HG03095 (cell line): ENCODE data around the gene NYAP2.
A peak's percentile ranks its signal among the peaks of the same experiment; 100 is the strongest.

Source experiments
- ATAC-seq: cut with Tn5 transposase; IDR thresholded peaks from one replicate; pipeline ENCODE4 v1.9.1; 2021; ENCODE audit warnings: moderate library complexity; ENCODE audit not compliant: unreplicated experiment

NYAP2 gene

DNA sequence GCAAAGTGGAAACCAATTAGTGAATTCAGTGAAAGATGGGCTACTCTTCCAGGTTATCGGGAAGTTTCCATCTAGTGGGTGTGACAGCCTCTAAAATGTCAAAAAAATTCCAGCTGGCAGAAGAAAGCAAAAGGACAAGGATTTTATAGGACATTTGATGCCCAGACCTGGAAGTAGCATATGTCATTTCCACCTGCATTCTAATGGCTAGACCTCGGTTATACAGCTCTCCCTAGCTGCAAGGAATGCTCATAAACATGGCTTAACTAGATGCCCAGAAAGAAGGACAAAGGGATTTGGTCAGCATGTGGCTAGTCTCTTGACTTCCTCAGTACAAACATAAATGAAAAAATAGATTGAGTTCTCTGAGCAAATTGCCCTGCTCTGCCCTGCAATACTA is 215.4 kb downstream of the NYAP2 start:
- no peak for ATAC-seq

DNA sequence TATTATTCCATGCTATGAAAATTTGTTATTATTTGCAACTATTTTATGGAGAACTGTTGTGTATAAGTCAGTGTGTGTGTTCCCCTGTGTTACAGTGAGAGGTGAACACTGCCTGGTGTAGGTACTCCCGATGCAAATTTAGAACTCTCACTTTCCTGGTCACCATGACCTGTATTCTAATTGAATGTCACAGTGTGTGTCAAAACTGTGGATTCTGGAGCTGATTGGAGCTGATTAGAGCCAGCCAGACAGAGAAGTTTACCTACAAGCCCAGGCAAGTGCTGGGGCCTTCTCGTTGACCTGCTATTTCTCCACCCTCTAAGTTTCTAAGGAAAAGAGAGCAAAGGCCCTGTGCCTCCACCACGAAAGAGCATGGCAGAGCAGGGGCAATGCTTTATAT is 216.0 kb downstream of the NYAP2 start:
- ATAC-seq = no peak

DNA sequence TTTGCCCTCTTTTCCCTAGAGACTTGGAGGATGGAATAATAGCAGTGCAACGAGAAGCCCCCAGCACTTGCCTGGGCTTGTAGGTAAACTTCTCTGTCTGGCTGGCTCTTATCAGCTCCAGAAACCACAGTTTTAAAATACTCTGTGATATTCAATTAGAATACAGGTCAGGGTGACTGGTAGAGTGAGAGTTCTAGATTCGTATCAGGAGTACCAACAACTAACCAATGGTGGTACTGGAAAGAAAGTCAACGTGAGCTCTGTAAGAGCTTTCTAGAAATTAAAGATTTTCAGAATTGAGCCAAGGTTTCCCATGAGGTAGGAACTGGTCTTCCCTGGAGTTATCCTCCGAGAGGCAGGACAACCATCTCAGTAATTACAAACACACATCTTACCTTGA is 216.9 kb downstream of the NYAP2 start:
- ATAC-seq = no peak

DNA sequence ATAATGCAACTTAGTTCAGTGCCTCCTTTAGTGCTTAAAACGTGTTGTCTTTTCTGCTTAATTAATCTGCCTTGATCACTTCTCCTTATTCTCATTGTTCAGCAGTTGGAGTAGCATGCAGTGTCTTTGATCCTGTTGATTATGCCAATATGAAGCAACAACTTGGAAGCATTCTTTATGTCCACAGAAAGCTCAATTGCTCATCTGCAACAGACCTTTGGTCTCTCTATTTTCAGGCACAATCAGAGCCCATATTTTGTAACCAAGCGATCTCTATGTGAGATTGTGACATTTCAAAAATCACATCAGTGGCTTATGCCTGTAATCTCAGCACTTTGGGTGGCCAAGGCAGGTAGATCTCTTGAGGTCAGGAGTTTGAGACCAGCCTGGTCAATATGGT is 217.3 kb downstream of the NYAP2 start:
- ATAC-seq = no peak

DNA sequence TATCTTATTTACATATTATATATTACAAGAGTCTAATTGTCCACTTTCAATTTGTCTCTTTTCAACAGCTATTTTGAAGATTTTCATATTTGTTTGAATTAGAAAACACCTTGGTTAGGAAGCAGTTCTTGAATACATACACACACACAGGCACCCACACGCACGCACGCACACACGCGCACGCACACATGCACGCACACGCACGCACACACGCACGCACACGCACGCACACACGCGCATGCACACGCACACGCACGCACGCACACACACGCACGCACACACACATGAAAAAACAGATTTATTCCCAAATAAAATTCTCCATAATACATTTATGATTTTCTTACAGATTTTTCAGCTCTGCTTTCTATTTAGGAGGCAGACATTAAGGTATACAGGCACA is 220.7 kb downstream of the NYAP2 start:
- no peak for ATAC-seq

DNA sequence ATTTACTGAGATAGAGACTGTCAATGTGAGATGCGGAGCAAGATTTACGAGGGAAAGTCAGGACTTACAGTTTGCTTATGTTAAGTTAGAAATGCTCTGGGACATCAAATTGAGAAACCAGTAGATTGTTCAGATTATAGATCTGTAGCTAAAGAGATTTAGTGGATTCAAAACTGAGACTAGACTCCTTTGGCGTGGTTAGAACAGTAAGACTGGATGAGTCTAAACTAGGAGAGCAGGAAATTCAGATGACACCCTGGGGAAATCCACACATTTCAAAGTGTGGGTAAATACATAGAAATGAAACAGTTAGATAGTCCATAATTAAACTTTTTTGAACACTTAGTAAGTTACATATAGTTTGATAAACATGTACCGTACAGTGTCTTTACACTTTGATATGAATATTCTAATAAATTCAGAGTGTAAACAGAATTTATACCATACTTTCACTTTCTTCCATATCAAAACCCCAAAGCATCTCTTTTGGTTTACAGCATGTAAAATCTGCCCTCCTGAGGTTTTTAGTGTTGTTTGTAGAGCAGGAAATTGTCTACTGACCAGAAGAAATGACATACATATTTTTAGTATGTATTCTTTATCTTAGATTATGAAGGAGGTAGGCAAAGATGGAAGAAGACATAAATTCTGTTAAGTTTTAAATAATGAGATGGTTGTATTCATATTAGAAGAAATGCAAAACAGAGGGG is 231.5 kb downstream of the NYAP2 start:
- ATAC-seq = no peak

DNA sequence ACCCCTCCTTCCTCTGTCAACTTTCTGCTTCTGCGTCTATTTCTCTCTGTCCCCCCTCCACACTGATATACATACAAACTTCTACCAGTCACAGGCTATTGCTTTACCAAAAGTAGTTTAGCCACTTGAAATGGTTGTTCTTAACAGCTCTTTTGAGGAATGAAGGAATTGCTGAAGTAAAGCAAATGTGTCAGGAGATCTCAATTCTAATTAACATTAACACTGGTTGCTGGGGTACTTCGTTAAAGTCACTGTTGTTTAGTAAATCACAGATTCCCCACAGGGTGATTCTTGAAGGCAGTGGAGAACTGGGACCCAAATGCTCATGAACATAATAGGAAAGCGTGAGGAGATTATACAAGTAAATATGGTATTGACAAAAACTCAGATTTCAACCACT is 232.8 kb downstream of the NYAP2 start:
- ATAC-seq = no peak

DNA sequence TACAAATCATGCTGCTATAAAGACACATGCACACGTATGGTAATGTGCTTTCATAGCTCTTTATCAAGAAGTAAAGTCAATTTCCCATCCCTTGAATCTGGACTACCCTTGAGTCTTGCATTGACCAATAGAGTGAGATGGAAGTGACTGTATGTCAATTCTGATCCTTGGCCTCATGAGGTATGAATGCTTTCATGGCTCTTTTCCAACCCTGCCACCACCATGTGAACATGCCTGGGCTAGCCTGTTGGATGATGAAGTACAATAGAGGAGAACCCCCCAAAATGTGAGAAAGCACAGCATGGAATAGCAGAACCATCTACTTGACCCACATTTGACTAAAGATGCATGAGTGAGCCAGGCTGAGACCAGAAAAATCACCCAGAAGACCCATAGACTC is 237.0 kb downstream of the NYAP2 start:
- no peak for ATAC-seq

DNA sequence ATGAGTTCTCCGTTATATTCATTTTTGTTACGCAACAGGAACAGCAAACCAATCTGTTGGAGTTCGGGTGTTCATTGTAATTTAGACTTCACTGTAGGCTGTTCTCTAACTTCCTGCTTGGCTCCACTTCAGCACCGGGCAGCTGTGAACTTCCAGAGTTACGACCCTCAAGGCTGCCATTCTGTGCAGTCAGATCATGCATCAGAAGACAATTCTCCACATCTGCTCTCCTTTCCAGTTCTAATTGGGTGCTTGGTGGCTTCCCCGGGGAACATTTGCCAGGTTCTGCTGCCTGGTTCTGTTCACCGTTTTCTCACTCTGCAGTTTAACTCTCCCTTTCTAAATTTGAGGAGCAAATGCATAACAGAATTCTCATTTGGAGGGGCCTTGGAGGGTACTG is 237.7 kb downstream of the NYAP2 start:
- no peak for ATAC-seq

DNA sequence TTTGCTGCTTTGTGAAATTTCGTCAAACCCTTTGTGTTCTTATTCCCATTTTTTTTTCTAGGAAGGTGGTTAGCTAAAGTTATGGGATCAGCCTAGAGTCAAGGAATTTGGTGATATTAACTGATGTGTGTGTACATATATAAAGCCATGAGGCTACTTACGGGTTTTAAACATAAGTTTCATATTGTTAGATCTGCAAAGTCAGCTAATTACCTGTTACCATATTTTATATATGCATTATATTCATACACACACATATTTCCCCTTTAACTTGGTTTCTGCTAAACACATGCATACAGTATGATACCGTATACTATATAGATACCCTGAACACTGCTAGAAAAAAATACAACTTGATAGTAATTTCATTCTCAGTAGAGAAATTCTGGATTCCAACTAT is 241.0 kb downstream of the NYAP2 start:
- no peak for ATAC-seq

DNA sequence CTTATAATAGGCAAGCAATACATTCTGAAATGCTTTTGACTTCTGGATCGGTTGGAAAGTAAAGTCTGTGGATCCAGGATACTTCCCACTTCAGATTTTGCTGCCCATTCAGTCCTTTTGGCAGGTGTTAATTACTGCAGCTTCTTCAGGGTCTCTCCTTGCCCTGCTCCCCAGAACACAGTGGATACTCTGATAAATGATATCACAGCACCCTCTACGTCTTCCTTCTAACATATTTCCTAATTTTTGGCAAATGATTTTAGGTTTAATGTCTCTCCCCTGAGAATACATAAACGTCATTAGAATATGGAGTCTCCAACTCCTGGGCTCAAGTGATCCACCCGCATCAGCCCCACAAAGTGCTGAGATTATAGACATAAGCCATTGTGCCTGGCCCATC is 249.8 kb downstream of the NYAP2 start:
- ATAC-seq = no peak

DNA sequence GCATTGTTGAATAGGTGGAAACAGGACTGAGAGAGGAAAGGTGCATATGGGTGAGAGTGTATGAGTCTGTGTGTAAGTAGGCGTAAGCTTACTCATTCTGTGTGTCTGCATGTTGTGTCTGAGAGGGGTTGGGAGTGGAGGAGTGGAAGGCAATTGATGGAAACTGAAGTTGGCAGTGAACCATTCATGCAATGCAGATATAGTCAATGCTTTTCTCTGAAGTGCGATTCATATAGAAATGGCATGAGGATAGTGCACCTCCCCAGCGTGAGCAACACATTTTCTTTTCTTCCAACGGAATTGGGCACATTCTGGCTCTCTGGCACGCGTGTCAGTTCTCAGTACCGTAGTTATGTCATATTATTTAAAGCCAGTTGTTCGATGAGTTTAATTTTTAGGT is 250.5 kb downstream of the NYAP2 start:
- ATAC-seq = no peak

DNA sequence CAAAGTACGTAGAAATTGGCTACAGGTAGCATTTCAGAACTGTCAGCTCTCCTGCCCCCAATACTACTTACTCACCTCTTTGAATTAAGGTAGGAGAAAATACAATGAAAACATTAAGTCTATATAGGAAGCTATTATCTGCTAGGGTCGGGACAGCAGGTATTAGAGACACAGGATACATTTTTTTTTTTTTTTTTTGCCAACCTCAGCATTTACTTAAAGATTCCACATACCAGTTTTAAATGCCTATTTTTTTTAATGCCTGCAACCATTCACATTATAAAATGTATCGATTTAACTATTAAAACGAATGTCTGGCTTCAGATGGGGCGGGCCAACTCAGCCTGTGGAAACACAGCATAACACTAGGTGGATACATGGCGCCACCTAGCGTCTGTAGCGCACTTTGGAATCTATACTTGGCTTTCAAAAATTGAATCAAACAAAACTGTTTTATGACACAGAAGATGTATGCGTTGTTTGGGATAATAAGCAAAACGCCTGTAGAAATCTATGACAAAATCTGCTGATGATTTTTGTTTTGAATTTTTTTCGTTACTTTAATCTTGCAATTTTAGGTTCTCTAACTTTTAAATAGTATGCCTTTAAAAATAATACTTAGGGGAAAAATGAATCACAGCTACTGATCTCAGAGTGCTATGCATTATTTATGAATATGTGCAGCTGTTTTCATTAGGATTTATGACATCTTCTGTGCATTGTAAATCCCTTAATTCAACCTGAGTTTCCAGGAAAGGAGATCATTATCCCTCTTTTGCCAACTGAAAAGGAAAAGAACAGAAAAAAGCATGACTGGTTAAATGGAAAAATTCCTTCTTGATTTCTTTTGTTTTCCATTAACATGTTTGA is 261.0 kb downstream of the NYAP2 start:
- ATAC-seq = peak; percentile 84

DNA sequence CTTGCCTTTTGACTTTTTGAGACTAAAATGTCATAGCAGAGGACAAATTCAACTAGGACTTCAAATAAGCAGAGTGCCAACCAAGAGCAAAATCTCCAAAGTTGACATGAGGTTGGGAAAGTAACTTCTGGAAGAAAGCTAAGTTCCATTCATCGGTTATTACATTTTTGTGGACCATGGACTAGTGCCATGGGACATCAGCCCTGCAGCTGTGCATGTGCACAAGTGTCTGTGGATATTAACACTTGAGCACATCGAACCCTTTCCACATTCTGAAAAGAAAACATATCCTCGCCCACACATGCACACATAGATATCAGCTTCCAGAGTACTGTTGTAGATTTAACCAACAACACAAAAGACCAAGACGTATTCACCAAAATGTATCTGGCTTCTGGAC is 262.6 kb downstream of the NYAP2 start:
- ATAC-seq = no peak

DNA sequence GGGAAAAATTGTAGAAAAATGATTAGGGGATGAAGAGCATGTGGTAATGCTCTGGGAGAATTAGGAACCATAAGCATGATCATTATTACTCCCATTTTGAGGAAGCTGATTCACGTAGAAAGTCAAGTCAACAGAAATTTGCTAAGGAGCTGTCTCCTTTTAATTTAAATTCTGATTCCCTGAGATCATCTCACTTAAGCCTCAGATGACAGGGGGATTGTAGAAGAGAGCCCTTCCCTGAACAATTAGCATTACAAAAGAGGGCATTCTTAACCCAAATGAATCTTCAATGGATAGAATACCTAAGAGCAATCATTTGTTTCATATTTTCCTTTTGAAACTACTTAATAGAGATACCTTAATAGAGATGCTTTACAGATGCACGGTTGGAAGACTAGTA is 267.9 kb downstream of the NYAP2 start:
- ATAC-seq = no peak

DNA sequence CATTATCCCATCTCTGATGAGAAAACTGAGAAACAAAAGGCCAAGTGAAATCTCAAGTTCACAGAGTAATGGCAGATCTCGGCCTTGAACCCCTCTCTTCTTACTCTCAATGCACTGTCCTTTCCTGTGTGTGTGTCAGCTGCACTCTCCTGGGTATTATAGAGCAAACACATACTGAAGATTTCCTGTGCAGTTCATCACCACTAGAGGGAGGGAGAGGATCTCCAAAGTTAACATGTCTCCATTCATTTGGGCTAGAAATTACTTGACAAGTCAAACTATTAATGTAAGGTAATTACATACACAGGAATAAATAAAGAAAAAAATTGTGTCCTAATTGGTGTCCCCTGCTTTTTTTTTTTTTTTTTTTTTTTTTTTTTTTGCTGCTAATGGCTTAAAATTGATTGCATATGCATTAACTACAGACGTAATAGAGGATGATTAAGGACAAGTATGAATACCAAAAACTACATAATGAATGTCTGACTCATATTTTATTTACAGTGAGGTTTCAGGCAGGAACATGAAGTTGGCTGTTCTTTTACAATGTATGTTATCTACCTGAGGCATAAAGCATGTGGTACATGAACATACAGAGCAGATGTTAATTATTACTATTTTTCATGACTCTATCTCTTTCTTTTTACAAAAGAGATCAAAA is 269.2 kb downstream of the NYAP2 start:
- peak; percentile 89 for ATAC-seq

DNA sequence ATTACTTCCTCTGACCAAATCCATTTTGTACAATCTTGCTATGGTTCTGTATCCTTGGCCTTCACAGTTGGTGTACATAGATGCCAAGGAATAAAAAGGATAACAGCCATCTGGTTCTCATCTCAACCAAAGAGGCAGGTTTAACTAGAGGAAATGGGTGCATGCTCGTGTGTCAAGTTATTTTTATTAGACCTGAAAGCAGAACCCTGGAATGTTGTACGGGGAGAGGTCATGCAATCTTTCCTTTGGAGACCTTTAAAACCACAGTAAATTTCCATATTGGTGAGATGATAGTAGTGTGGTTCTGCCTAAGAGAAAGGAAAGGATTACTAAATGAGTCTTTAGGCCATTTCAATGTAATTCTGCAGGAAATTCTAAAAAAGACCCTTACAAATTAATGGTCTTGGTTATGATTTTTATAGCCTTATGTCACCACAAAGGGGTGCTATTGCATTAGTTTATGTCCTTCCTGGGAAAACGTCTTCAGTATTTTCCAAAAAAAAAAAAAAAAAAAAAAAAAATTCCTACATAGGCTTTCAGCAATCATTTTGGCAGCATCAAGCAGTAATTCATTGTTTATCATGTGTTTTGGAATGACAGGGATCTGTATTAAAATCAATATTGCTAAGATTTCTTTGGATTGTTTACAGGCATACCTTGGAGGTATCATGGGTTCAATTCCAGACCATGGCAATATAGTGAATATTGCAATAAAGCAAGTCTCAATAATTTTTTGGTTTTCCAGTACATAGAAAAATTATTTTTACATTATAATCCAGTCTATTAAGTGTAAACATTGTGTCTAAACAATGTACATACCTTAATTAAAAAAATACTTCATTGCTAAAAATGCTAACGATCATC is 270.8 kb downstream of the NYAP2 start:
- ATAC-seq = no peak

DNA sequence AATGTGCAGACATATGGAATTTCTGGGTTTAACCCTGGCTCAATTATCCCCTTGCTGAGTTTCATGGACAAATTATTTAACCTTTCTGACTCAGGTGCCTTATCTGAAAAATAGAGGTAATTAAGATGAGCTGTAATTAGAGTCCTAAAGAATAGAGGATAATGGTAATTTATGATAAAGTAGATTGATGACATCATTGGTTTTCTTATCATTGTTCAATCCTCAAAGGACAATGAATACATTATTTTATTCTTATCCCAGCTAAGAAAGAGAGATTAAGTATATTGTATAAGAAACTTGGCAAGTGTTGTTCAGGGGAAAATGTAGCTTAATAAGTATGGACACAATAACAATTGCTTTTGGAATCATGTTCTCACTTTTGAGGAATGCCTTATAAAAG is 279.3 kb downstream of the NYAP2 start:
- no peak for ATAC-seq

DNA sequence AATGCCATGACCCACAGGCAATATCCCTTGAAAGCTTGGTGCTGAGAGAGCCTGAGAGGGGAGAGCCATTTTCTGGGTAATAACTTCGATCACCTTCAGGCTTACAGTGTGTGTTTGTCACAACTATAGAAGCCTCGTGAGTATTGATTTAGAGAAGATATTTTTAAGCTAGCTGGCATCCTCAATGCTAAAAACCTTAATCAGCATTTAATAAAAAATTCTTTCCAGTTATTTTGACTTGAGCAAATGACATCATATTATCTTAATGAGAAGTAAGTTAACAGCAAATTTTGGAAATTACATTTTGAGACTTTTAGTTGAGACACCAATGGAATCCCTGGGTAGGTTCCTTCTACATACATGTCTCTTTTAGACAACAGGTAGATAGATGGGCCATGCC is 283.7 kb downstream of the NYAP2 start:
- ATAC-seq = no peak

DNA sequence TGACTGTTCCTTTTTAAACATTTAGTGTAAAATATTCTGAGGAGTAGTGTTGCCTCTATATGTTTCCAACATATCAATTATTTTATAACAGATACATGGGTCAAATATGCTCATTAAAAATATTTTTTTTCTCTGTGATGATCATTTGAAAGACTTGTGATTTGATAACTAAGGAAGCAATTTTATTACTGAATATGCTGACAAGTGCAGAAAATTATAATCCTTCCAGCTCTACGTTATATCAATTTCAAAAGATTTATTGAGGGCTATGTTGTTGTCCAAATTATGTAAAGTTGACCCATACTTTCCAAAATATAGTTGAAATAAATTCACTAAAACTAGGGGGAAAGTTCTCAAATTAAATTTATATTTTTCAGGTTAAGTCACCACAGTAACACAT is 290.6 kb downstream of the NYAP2 start:
- ATAC-seq = no peak

DNA sequence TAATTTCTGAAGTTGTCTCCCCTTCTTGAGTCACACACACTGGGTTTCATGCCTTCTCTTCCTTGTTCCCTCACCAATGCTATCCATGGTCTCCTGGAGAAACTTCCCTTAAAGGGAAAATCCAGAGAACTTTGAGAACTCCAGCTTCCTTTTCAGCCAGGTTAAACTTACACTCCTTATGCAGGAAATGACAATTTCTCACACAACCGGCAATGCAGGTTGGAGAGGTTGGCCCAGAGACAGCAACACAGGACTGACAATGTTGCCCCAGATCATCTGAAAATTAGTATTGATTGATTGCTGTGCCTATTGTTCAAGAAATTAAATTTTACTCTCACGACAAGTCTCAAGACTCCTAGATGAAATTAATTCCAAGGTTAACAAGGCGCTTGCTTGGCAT is 292.2 kb downstream of the NYAP2 start:
- ATAC-seq = no peak
